Skeletal muscle tissue (tissue), 4 donors: ENCODE data around the gene FLT3LG. TPM values are rescaled to one million over a fixed set of nuclear protein-coding genes. Genes with fewer than 3 reads are reported as not detected.

ENCODE experiments used
- H3K27ac ChIP-seq: one replicate; pipeline ENCODE4 v1.7.0; 2013; ENCODE audit warnings: mild to moderate bottlenecking, low read depth, low read length, inconsistent platforms
- H3K27me3 ChIP-seq, 3 donors: one replicate each; pipeline ENCODE4 v1.7.0; 2013; ENCODE audit warnings: low read length in 3 of 3; ENCODE audit not compliant: control insufficient read depth in 3 of 3, insufficient read depth in 3 of 3
- H3K36me3 ChIP-seq, 3 donors: one replicate each; pipeline ENCODE4 v1.7.0; 2013; ENCODE audit warnings: low read length in 3 of 3; ENCODE audit not compliant: control insufficient read depth in 3 of 3, insufficient read depth in 3 of 3
- H3K4me1 ChIP-seq, 3 donors: one replicate each; pipeline ENCODE4 v1.7.0; 2013; ENCODE audit warnings: low read length in 3 of 3, mild to moderate bottlenecking in 3 of 3; ENCODE audit not compliant: control insufficient read depth in 3 of 3, insufficient read depth in 3 of 3
- H3K4me3 ChIP-seq, 3 donors: one replicate each; pipeline ENCODE4 v1.7.0; 2013; ENCODE audit warnings: low read length in 3 of 3
- H3K9ac ChIP-seq, 3 donors: one replicate each; pipeline ENCODE4 v1.7.0; 2013; ENCODE audit warnings: low read length in 3 of 3, mild to moderate bottlenecking in 3 of 3, moderate library complexity in 2 of 3, low read depth in 1 of 3
- H3K9me3 ChIP-seq, 3 donors: one replicate each; pipeline ENCODE4 v1.7.0; 2013; ENCODE audit warnings: low read length in 3 of 3; ENCODE audit not compliant: control insufficient read depth in 3 of 3
- total RNA-seq: library from RNA; depleted of rRNA; stranded (reverse); fragments of >200 nt; gene quantifications from one replicate; pipeline ENCODE4 v1.2.3, GENCODE V29; 2014
- donor health status: Osteomylitis.

FLT3LG gene
- total RNA-seq, 1 donor from 2014 or later = 0.52 TPM

DNA sequence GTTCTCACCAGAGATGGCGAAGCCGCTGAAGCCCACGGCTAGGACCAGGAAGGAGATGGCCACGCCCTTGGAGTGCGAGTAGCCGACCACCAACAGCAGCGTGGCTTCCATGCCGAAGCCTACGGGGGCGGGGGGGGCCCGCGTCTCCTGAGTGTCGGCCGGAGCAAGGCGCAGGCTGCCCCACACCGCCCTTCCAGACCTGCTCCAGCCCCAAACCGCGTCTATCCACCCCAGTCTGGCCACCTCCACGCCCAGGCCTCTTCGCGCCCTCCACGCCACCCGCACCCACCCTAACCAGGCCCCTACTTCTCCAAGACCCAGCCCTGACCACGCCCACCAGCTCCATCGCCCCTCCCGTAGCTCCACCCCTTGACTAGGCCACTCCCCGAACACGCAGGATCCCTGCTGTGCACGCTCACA is 42.7 kb upstream of the FLT3LG start:
- Histone ChIP-seq H3K27me3 (peaks cover 82 to 93% (median 90%) of the 10 kb centered on the region in 3 donors), H3K4me3 (no peak overlapping the region), H3K4me1 (peaks cover 0 to 4% (median 2%) of the 10 kb centered on the region in 3 donors), H3K9ac (no peak overlapping the region), H3K9me3 (no peaks in the 10 kb centered on the region), H3K27ac (no peak overlapping the region), H3K36me3 (peaks cover 0 to 2% (median 0%) of the 10 kb centered on the region in 3 donors)

DNA sequence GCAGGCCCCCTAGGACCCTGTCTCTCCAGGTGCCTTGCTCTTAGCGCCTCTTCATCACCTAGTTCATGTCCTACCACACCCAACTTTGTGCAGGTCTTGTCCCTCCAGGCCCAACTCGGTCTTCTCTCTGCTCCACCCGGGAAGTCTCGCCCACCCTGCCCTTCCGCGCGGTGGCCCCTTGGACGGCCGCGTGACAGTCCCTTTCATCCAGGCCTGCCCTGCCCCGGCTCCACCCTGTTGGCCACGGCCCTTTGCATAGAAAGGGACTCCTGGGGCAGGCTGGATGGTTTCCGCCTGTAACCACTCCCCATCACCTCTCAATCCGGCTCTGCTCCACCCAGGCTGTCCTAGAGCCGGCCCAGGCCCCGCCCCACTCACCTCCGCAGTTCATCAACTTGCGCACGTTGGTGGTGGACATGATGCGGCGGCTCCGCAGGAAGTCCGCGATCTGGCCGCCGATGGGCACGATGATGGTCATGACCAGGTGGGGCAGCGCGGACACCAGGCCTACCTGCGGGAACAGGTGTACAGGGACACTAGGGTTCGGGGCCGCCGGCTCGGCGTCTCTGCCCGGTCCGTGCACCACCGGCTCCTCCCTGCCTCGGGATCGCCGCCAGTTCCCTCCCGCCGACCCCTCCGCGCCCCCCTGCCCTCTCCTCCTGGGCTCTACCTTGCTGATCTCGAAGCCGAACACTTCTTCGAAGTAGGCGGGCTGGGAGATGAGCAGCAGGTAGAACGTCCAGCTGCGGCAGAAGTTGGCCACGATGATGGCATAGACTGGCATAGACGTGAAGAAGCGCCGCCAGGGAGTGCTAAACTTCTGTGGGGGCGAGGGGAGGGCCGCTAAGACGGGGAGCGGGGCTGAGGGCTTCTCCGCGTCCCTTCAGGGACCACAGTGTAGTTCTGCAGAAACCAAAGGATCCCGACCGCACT is 41.6 kb upstream of the FLT3LG start:
- Histone ChIP-seq H3K27ac (no peak overlapping the region), H3K27me3 (peaks cover 80 to 92% (median 88%) of the 10 kb centered on the region in 3 donors), H3K4me3 (no peak overlapping the region), H3K9ac (no peak overlapping the region), H3K4me1 (peaks cover 0 to 4% (median 4%) of the 10 kb centered on the region in 3 donors), H3K9me3 (no peaks in the 10 kb centered on the region), H3K36me3 (peaks cover 0 to 2% (median 0%) of the 10 kb centered on the region in 3 donors)

DNA sequence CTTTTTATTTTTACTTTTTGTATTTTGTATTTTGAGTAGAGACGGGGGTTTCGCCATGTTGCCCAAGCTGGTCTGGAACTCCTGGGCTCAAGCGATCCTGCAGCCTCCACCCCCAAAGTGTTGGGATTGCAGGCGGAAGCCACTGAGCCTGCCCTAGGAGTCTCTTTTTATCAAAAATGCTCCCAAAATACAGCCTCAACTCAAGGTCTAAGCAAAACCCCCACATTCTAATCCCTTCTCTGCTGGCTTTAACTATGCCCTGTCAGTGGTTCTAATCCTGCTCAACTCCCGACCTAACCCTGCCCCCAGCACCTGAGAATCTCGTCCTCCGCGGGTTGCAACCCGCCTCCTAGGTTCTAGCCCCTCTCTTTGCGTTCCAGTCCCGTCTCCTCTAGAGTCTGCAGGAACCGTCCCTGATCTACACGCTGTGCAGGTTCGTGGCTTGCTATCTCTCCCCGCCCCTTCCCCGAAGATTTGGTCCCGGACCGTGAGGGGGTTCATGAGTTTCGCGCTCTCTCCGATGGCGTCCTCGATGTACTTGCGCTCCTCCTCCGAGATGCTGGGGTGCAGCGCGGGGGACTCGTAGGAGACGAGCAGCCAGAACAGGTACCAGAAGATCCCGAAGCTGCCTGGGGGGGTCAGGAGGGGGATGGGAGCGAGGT is 40.6 kb upstream of the FLT3LG start:
- H3K27me3 ChIP-seq = peaks cover 81 to 93% (median 91%) of the 10 kb centered on the region in 3 donors

DNA sequence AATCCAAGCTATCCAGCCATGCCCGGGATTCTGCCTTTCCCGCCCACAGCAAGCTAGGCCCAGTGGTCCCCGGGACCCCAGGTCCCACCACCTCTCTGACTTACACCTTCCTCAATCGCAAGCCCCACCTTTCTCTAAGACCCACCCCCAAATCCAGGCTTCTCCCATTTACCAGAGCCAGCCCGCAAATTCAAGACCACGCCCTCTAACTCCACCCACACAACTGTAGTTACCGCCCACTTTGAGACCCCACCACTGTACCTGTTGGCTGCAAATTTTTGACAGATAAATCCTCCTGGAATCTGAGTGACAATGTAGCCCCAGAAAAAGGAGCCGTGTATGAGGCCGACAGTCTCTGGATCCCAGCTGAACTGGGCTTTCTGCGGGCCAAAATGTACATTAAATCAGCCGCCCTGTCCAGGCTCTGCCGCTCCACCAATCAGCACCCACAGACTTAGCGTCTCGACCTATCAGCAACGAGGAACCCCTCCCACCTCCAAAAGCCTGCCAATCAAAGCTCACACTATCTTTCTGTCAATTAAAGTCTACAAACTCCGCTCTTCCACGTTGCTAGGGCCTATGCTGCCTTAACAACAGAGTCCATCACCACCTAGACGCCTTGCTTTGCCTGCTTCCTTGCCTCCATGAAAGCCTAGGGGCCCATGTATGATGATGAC is 39.0 kb upstream of the FLT3LG start:
- H3K9me3 ChIP-seq = no peaks in the 10 kb centered on the region
- H3K27me3 ChIP-seq = peaks cover 90 to 94% (median 91%) of the 10 kb centered on the region in 3 donors
- no peak overlapping the region for H3K27ac ChIP-seq
- no peak overlapping the region for H3K9ac ChIP-seq
- H3K36me3 ChIP-seq = peaks cover 0 to 2% (median 0%) of the 10 kb centered on the region in 3 donors
- H3K4me1 ChIP-seq = peaks cover 0 to 7% (median under 1%) of the 10 kb centered on the region in 3 donors
- H3K4me3 ChIP-seq = no peak overlapping the region

More for the DNA sequence above, 40.6 kb upstream of the FLT3LG start:
- H3K9ac ChIP-seq = no peak overlapping the region
- H3K36me3 ChIP-seq = peaks cover 0 to 2% (median 0%) of the 10 kb centered on the region in 3 donors
- H3K27ac ChIP-seq = no peak overlapping the region
- H3K9me3 ChIP-seq = no peaks in the 10 kb centered on the region
- H3K4me3 ChIP-seq = no peak overlapping the region
- H3K4me1 ChIP-seq = peaks cover 0 to 4% (median 0%) of the 10 kb centered on the region in 3 donors

DNA sequence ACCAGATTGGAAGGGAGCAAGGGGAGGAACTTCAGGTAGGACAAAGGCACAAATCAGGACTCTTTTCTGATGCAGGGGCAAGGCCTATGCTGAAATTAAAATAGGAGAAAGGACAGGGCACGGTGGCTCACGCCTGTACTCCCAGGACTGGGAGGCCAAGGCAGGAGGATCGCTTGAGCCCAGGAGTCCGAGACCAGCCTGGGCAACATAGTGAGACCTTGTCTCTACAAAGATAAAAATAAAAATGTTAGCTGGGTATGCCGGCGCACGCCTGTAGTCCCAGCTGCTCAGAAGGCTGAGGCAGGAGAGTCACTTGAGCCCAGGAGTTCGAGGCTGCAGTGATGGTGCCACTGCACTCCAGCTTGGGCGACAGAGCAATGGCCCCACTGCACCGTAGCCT is 38.3 kb upstream of the FLT3LG start:
- Histone ChIP-seq H3K4me3 (no peak overlapping the region), H3K36me3 (peaks cover 0 to 2% (median 0%) of the 10 kb centered on the region in 3 donors), H3K9ac (no peak overlapping the region), H3K4me1 (peaks cover 0 to 8% (median 4%) of the 10 kb centered on the region in 3 donors), H3K27ac (no peak overlapping the region), H3K27me3 (peaks cover 91 to 94% (median 94%) of the 10 kb centered on the region in 3 donors), H3K9me3 (no peaks in the 10 kb centered on the region)

DNA sequence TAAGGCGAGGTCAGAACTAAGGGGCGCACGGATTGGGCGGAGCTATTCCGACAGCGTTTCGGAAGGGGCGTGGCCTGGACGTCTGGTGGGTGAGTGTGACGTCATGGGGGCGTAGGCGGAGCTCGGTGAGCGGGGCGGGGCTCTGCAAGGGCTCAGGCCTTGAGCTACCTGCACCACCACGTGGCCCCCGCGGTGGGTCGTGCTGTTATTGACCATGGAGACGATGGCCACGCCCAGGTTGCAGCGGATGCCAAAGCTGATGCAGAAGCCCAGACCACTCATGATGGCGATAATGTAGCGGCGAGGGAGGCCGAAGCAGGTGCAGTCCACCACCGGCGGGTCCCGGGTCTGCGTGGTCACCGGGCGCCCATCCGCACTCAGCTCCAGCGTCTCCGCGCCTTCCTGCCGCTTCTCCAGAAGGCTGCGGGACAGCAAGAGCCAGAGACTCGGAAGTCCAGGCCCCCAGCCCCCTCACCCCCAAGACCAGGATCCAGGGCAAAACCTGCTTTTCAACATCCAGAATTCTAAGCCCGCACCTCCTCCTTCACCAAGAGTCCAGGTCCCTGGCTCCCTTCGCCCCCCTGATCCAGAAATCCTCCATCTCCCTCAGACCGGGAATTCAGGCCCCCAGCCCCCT is 37.5 kb upstream of the FLT3LG start:
- Histone ChIP-seq H3K9ac (no peak overlapping the region), H3K27me3 (peaks cover 88 to 92% (median 91%) of the 10 kb centered on the region in 3 donors), H3K27ac (no peak overlapping the region), H3K9me3 (no peaks in the 10 kb centered on the region), H3K4me3 (no peak overlapping the region), H3K36me3 (peaks cover 0 to 2% (median 0%) of the 10 kb centered on the region in 3 donors), H3K4me1 (peaks cover 0 to 8% (median 6%) of the 10 kb centered on the region in 3 donors)

DNA sequence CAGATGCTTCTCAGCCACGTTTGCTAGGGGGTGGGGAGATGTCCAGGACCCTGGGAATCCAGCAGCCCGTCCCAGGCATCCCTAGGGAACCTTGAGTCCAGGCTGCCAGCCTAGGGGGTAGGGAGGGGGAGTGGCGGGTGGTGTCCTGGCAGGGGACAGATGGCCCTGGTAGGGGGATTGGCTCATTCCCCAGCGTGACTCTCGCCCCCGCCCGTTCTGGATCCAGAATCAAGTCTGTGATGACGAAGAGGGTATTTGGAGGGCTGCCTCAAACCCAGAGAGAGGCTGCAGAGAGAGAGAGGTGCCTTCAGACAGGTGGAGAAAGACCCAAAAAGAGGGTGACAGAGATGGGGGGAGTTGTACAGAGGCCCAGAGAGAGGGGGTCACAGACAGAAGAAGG is 36.8 kb upstream of the FLT3LG start:
- no peak overlapping the region for H3K9ac ChIP-seq
- peaks cover 89 to 91% (median 90%) of the 10 kb centered on the region in 3 donors for H3K27me3 ChIP-seq
- peaks cover 0 to 2% (median 0%) of the 10 kb centered on the region in 3 donors for H3K36me3 ChIP-seq
- no peaks in the 10 kb centered on the region for H3K9me3 ChIP-seq
- peaks cover 4 to 10% (median 6%) of the 10 kb centered on the region in 3 donors for H3K4me1 ChIP-seq
- H3K4me3 ChIP-seq = no peak overlapping the region
- H3K27ac ChIP-seq = no peak overlapping the region

DNA sequence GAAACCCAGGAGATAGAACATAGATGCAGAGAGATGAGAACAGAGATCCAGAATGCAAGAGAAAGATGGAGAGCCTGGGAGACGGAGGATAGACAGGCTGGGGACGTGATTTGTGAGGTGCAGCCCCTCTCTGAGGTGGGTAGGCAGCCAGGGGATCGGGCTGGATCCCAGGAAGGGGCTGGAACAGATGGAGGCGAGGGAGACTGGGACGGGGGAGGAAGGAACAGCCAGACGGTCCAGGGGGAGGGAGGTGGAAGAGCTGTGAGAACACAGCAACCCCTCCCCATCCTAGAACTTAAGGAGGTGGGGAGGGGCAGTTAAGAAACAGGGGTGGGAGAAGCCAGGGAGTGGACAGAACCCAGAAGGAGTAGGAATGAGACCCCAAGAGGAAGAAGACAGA is 35.8 kb upstream of the FLT3LG start:
- H3K9ac ChIP-seq = no peak overlapping the region
- peaks cover 4 to 16% (median 6%) of the 10 kb centered on the region in 3 donors for H3K4me1 ChIP-seq
- H3K27me3 ChIP-seq = peaks cover 82% of the 10 kb centered on the region in 3 donors
- H3K9me3 ChIP-seq = no peaks in the 10 kb centered on the region
- peaks cover 0 to 2% (median 0%) of the 10 kb centered on the region in 3 donors for H3K36me3 ChIP-seq
- no peak overlapping the region for H3K4me3 ChIP-seq
- H3K27ac ChIP-seq = no peak overlapping the region

DNA sequence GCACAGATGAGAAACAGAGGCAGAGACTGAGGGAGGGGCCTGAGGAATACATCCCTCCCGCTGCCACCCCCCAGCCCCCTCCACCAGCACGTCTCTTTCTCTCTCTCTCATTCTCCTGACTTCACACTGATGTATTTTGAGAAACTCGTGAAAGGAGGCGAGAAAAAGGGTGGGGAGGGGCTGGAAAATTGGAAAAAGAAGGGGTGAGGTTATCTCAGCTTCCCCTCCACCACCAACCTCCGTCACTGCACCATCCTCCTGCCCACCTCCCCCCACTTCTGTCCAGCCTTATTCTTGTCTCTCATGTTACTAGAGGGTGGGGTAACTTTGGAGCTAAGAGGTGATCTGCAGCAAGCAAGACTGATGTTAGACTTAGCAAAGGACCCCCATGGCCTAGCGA is 34.2 kb upstream of the FLT3LG start:
- Histone ChIP-seq H3K36me3 (no peaks in the 10 kb centered on the region), H3K9me3 (no peaks in the 10 kb centered on the region), H3K4me3 (peak overlapping the region in 1 of 3 donors; percentile 20), H3K4me1 (peaks cover 4 to 20% (median 8%) of the 10 kb centered on the region in 3 donors), H3K9ac (no peak overlapping the region), H3K27ac (no peak overlapping the region), H3K27me3 (peaks cover 67 to 70% (median 69%) of the 10 kb centered on the region in 3 donors)
